ENCODE data around the gene ASMT. TPM values are rescaled to one million over a fixed set of nuclear protein-coding genes. Genes with fewer than 3 reads are reported as not detected.
A peak's percentile ranks its signal among the peaks of the same experiment; 100 is the strongest.

The ASMT gene
- total and polyA plus RNA-seq, 4 donors, result 0.26 TPM; not detected in 3

- H3K9ac ChIP-seq (ENCODE audit: low read depth in 1 of 2, low read length in 2 of 2), result no peak overlapping the region
- no peaks in the 10 kb centered on the region for H3K4me1 ChIP-seq (ENCODE audit: control insufficient read depth in 4 of 4, insufficient read depth in 4 of 4, low read length in 3 of 4)
- no peak overlapping the region for H3K27ac ChIP-seq (ENCODE audit: low read depth in 1 of 2, low read length in 2 of 2)
- H3K36me3 ChIP-seq (ENCODE audit: control insufficient read depth in 4 of 4, insufficient read depth in 3 of 4, low read depth in 1 of 4, low read length in 3 of 4), result no peaks in the 10 kb centered on the region
- peak; percentile 37 for DNase-seq (ENCODE audit: low spot score)
- no peaks in the 10 kb centered on the region for H3K27me3 ChIP-seq (ENCODE audit: control insufficient read depth in 4 of 4, insufficient read depth in 4 of 4, low read length in 3 of 4)
- H3K4me3 ChIP-seq (ENCODE audit: low read depth in 1 of 3, low read length in 3 of 3), result no peak overlapping the region
- WGBS, result 66% methylated on average over 16 of the region's 16 CpGs
- TF ChIP-seq RAD21 (IDR thresholded peaks at IDR 0.05), result no peak
- TF ChIP-seq FOXA1 (IDR thresholded peaks at IDR 0.05), result no peak
- no peak for TF ChIP-seq YY1 (IDR thresholded peaks at IDR 0.05)
- no peak for TF ChIP-seq RXRA (IDR thresholded peaks at IDR 0.05)
- TF ChIP-seq FOXA2 (IDR thresholded peaks at IDR 0.05), result no peak
- peak; percentile 36 for TF ChIP-seq SP1 (IDR thresholded peaks at IDR 0.05)
- TF ChIP-seq ATF3 (IDR thresholded peaks at IDR 0.05), result no peak
- TF ChIP-seq MAX (IDR thresholded peaks at IDR 0.05), result no peak
- TF ChIP-seq EGR1 (IDR thresholded peaks at IDR 0.05; ENCODE audit: low read depth in 2 of 2), result no peak
- no peak for TF ChIP-seq TAF1 (conservative IDR thresholded peaks at IDR 0.05)
- TF ChIP-seq GABPA (IDR thresholded peaks at IDR 0.05 in 1 of 2, conservative IDR thresholded peaks at IDR 0.05 in 1 of 2), result peak in 1 of 2 donors; percentile 22
- peaks cover 0 to 4% (median 0%) of the 10 kb centered on the region in 4 donors for H3K9me3 ChIP-seq (ENCODE audit: control insufficient read depth in 4 of 4, low read length in 3 of 4)
These were observed 46.4 kb downstream of the ASMT start for GRCh38 chrX:1661048-1661921.

- Histone ChIP-seq H3K36me3 (ENCODE audit: control insufficient read depth in 4 of 4, insufficient read depth in 3 of 4, low read depth in 1 of 4, low read length in 3 of 4) (no peaks in the 10 kb centered on the region), H3K27me3 (ENCODE audit: control insufficient read depth in 4 of 4, insufficient read depth in 4 of 4, low read length in 3 of 4) (no peaks in the 10 kb centered on the region), H3K4me3 (ENCODE audit: low read depth in 1 of 3, low read length in 3 of 3) (no peak overlapping the region), H3K9me3 (ENCODE audit: control insufficient read depth in 4 of 4, low read length in 3 of 4) (peaks cover 0 to 4% (median 0%) of the 10 kb centered on the region in 4 donors), H3K9ac (ENCODE audit: low read depth in 1 of 2, low read length in 2 of 2) (no peak overlapping the region), H3K27ac (ENCODE audit: low read depth in 1 of 2, low read length in 2 of 2) (no peak overlapping the region), H3K4me1 (ENCODE audit: control insufficient read depth in 4 of 4, insufficient read depth in 4 of 4, low read length in 3 of 4) (no peaks in the 10 kb centered on the region)
- 73% methylated on average over 15 of the region's 15 CpGs for WGBS
- TF ChIP-seq SP1 (IDR thresholded peaks at IDR 0.05) (no peak), ZBTB33 (IDR thresholded peaks at IDR 0.05) (no peak), NR2F2 (IDR thresholded peaks at IDR 0.05) (no peak), YY1 (IDR thresholded peaks at IDR 0.05) (no peak), CTCF (IDR thresholded peaks at IDR 0.05; ENCODE audit: low read depth, low read length, missing input control) (no peak), GABPA (IDR thresholded peaks at IDR 0.05 in 1 of 2, conservative IDR thresholded peaks at IDR 0.05 in 1 of 2) (no peak)
- no peak for DNase-seq (ENCODE audit: low spot score)
These were observed 47.0 kb downstream of the ASMT start for GRCh38 chrX:1661922-1662221.
